Right lobe of liver (tissue), 6 donors: ENCODE results near the gene IGF2BP2. TPM values are rescaled to one million over a fixed set of nuclear protein-coding genes. Genes with fewer than 3 reads are reported as not detected.
A peak's percentile ranks its signal among the peaks of the same experiment; 100 is the strongest.

Source experiments
- ATAC-seq, 4 donors: fragments of 200-7000 bp; cut with Tn5 transposase; one replicate each; pipeline ENCODE4 v1.9.1; 2020; ENCODE audit warnings: mild to moderate bottlenecking in 4 of 4, moderate library complexity in 4 of 4
- DNase-seq, 3 donors: peaks; one replicate each; pipeline ENCODE4 v3.0.0-alpha.2; 2020
- H3K27ac ChIP-seq, 3 donors: fragments of 200-600 bp; one replicate each; pipeline ENCODE4 v1.8.0; 2022
- H3K27me3 ChIP-seq, 2 donors: fragments of 200-600 bp; one replicate each; pipeline ENCODE4 v1.8.0; 2022
- H3K36me3 ChIP-seq, 4 donors: fragments of 200-600 bp; sonication (generic) in 1 of 4; one replicate each; pipeline versions ENCODE4 v1.5.1 to v1.8.0; 2017 to 2022; ENCODE audit warnings: control low read depth in 1 of 4
- H3K4me1 ChIP-seq, 4 donors: fragments of 200-600 bp; sonication (generic) in 1 of 4; one replicate each; pipeline versions ENCODE4 v1.5.1 to v1.8.0; 2017 to 2022; ENCODE audit warnings: control low read depth in 1 of 4
- H3K4me3 ChIP-seq, 3 donors: fragments of 200-600 bp; one replicate each; pipeline ENCODE4 v1.8.0; 2022
- H3K9me3 ChIP-seq, 4 donors: fragments of 200-600 bp; sonication (generic) in 1 of 4; one replicate each; pipeline versions ENCODE4 v1.5.1 to v1.8.0; 2017 to 2022; ENCODE audit warnings: control low read depth in 1 of 4
- CTCF ChIP-seq, 4 donors: fragments of 200-600 bp in 3 of 4; fragments of 450-650 bp in 1 of 4; IDR thresholded peaks; one replicate each; pipeline versions ENCODE4 v1.5.1 to v1.8.0; 2016 to 2022; ENCODE audit warnings: antibody characterized with exemption in 4 of 4, mild to moderate bottlenecking in 2 of 4
- POLR2A ChIP-seq: fragments of 450-650 bp; IDR thresholded peaks from one replicate; pipeline ENCODE4 v1.6.1; 2017; ENCODE audit warnings: antibody characterized with exemption, mild to moderate bottlenecking
- WGBS: methylation state at CpG from one replicate; pipeline ENCODE4 v1.1.6; 2018; ENCODE audit warnings: low coverage, low lambda C conversion rate; ENCODE audit not compliant: insufficient coverage; ENCODE audit errors: missing lambda C conversion rate; 5-methylcytosine and 5-hydroxymethylcytosine counted together
- intact Hi-C, 2 donors: fragments of 100-400 bp; cut with DNase I; formaldehyde crosslinking; loops; one replicate each; pipeline versions ENCODE4 v1.11.2 to v1.14.1; 2022
- total RNA-seq, 6 experiments: library from RNA; depleted of rRNA in 2 of 6; stranded (reverse); fragments of >200 nt in 2 of 6; fragmentation: NEBNext Ultra II Directional in 3 of 6; extraction: Animal tissue kit (Norgen Biotek cat#: 25700) in 3 of 6; gene quantifications; one replicate each; pipeline versions ENCODE4 v1.1.0 to v1.2.4, GENCODE V29; 2016 to 2023
- donor health status: DM: no; HTN: yes; CAD: no.
- donor health status: DM: no; HTN: no; CAD: no.
- donor health status: DM: no; HTN: no; CAD: no.
- donor health status: DM: no; HTN: yes; CAD: no.
- donor health status: DM: no; HTN: yes; CAD: no.

Gene IGF2BP2
- total RNA-seq, 6 experiments from 2014 or later, result 0.99 to 3.0 (median 1.8) TPM

DNA sequence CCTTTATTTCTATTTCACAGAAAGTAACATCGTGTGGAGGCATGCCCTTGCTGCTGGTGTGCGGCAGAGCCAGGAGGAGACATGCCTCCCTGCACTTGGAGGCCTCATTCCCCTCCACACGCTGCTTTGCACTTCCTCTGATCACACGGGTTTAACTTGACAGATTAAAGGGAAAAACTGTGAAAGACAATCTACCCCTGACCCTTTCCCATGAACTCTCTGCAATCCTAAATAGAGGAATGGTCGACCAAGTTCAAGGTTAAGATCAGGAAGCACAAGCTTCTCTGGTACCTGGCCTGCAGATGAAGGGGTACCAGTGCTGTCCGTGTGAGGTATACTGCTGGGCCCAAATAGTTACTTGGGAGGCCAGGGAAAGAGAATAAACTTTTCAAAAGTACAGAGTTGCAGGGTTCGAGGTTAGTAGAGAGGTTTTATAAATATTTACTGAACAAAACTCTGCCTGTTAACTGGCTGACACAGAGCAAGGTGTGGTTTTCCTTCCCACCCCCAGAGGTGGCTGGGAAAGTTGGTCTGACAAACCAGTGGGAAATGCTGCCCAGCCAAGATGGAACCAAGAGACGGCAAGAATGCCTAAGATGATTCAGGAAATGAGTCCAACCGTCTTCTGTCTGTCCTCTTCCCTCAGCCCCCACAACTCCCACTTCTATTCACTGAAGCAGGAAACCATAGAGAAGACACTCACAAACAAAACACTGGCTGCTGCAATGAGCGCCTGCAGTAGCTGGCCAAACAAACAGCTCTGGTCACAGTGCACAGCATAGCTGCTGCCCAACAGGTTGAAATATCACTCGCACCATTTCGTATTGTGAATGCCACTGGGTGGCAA, 79.6 kb downstream of the IGF2BP2 start:
- WGBS, result 34% methylated on average over 12 of the region's 12 CpGs
- H3K27me3 ChIP-seq, result no peaks in the 10 kb centered on the region
- no peaks in the 10 kb centered on the region for H3K9me3 ChIP-seq
- H3K4me1 ChIP-seq, result no peaks in the 10 kb centered on the region
- no peak overlapping the region for H3K4me3 ChIP-seq
- DNase-seq (no peak), ATAC-seq (peak; percentile 40 to 74 (median 58))
- intact Hi-C loops, result no loop called here
- TF ChIP-seq POLR2A (no peak), CTCF (IDR thresholded peaks at IDR 0.05) (no peak)
- no peaks in the 10 kb centered on the region for H3K36me3 ChIP-seq
- no peak overlapping the region for H3K27ac ChIP-seq

GRCh38 chr3:185741586-185741985, 83.3 kb downstream of the IGF2BP2 start:
- 85% methylated on average over 2 of the region's 2 CpGs for WGBS

GRCh38 chr3:185740133-185740532, 84.7 kb downstream of the IGF2BP2 start:
- TF ChIP-seq CTCF (IDR thresholded peaks at IDR 0.05), result no peak
- no peak for TF ChIP-seq POLR2A
- Histone ChIP-seq H3K9me3 (no peaks in the 10 kb centered on the region), H3K27me3 (no peaks in the 10 kb centered on the region), H3K27ac (no peak overlapping the region), H3K4me3 (no peak overlapping the region), H3K4me1 (peaks cover 0 to 5% (median 0%) of the 10 kb centered on the region in 4 donors), H3K36me3 (no peaks in the 10 kb centered on the region)
- no peak for DNase-seq
- 53% methylated on average over 1 of the region's 1 CpG for WGBS
- no peak for ATAC-seq
- intact Hi-C loops, result no loop called here

More at GRCh38 chr3:185741586-185741985, 83.3 kb downstream of the IGF2BP2 start:
- DNase-seq (no peak), ATAC-seq (no peak)
- no peak overlapping the region for H3K27ac ChIP-seq
- H3K4me3 ChIP-seq, result no peak overlapping the region
- no peaks in the 10 kb centered on the region for H3K36me3 ChIP-seq
- no peaks in the 10 kb centered on the region for H3K9me3 ChIP-seq
- peaks cover 0 to 5% (median 0%) of the 10 kb centered on the region in 4 donors for H3K4me1 ChIP-seq
- H3K27me3 ChIP-seq, result no peaks in the 10 kb centered on the region
- intact Hi-C loops, result no loop called here
- TF ChIP-seq CTCF (IDR thresholded peaks at IDR 0.05) (no peak), POLR2A (no peak)

GRCh38 chr3:185739264-185739701, 85.6 kb downstream of the IGF2BP2 start:
- TF ChIP-seq POLR2A (no peak), CTCF (IDR thresholded peaks at IDR 0.05) (no peak)
- no peak for DNase-seq
- H3K27ac ChIP-seq, result no peak overlapping the region
- intact Hi-C loops, result no loop called here
- no peak for ATAC-seq
- H3K4me1 ChIP-seq, result peaks cover 0 to 5% (median 0%) of the 10 kb centered on the region in 4 donors
- H3K9me3 ChIP-seq, result no peaks in the 10 kb centered on the region
- whole genome bisulfite sequencing, result 44% methylated on average over 4 of the region's 5 CpGs
- no peak overlapping the region for H3K4me3 ChIP-seq
- no peaks in the 10 kb centered on the region for H3K36me3 ChIP-seq
- no peaks in the 10 kb centered on the region for H3K27me3 ChIP-seq
